Sigmoid colon (tissue), 7 donors: Measurements from ENCODE around the gene ST6GALNAC3. TPM values are rescaled to one million over a fixed set of nuclear protein-coding genes. Genes with fewer than 3 reads are reported as not detected.

Experiments used
- DNase-seq: peaks from one replicate; pipeline ENCODE4 v3.0.0-alpha.2; 2019
- H3K27ac ChIP-seq, 4 donors: fragments of 200-600 bp; sonication (generic); one replicate each; pipeline ENCODE4 v1.5.1; 2016 to 2019; ENCODE audit warnings: mild to moderate bottlenecking in 1 of 4
- H3K27me3 ChIP-seq, 3 donors: fragments of 200-600 bp; sonication (generic); one replicate each; pipeline ENCODE4 v1.5.1; 2019; ENCODE audit warnings: mild to moderate bottlenecking in 1 of 3
- H3K36me3 ChIP-seq, 4 donors: fragments of 200-600 bp; sonication (generic); one replicate each; pipeline ENCODE4 v1.5.1; 2016 to 2019
- H3K4me1 ChIP-seq, 4 donors: fragments of 200-600 bp; sonication (generic); one replicate each; pipeline ENCODE4 v1.5.1; 2017 to 2019
- H3K4me3 ChIP-seq, 4 donors: fragments of 200-600 bp; sonication (generic); one replicate each; pipeline ENCODE4 v1.5.1; 2017 to 2019; ENCODE audit warnings: mild to moderate bottlenecking in 2 of 4, moderate library complexity in 1 of 4
- H3K9me3 ChIP-seq, 4 donors: fragments of 200-600 bp in 3 of 4; sonication (generic) in 3 of 4; one replicate each; pipeline versions ENCODE4 v1.5.1 to v1.6.1; 2013 to 2019
- CTCF ChIP-seq, 4 experiments: fragments of 450-650 bp in 3 of 4; fragments of 200-600 bp in 1 of 4; IDR thresholded peaks; one replicate each; pipeline ENCODE4 v1.5.1; 2016 to 2019; ENCODE audit warnings: antibody characterized with exemption in 4 of 4, mild to moderate bottlenecking in 3 of 4, moderate library complexity in 2 of 4
- EP300 ChIP-seq, 4 donors: sonication (generic); formaldehyde crosslinking; IDR thresholded peaks; one replicate each; pipeline ENCODE4 v1.6.1; 2017; ENCODE audit warnings: antibody characterized with exemption in 4 of 4
- POLR2A ChIP-seq, 2 donors: fragments of 450-650 bp; IDR thresholded peaks; one replicate each; pipeline ENCODE4 v1.6.1; 2016; ENCODE audit warnings: antibody characterized with exemption in 2 of 2, mild to moderate bottlenecking in 2 of 2, moderate library complexity in 2 of 2
- POLR2AphosphoS5 ChIP-seq, 4 donors: sonication (generic); formaldehyde crosslinking; IDR thresholded peaks; one replicate each; pipeline ENCODE4 v1.6.1; 2017; ENCODE audit warnings: antibody characterized with exemption in 4 of 4
- WGBS, 2 donors: extraction: QIAGEN DNeasy Blood & Tissue Kit; methylation state at CpG; one replicate each; pipeline ENCODE4 v1.1.7; 2013; 5-methylcytosine and 5-hydroxymethylcytosine counted together
- intact Hi-C: fragments of 100-400 bp; cut with DNase I; formaldehyde crosslinking; loops from one replicate; pipeline ENCODE4 v1.15.1; 2023
- polyA plus RNA-seq, 3 donors: library from polyadenylated mRNA; stranded (reverse); fragments of 200-250 nt; gene quantifications; one replicate each; pipeline ENCODE4 v1.2.3, GENCODE V29; 2013
- total RNA-seq, 4 donors: library from RNA; depleted of rRNA; stranded (reverse); fragments of >200 nt; gene quantifications; one replicate each; pipeline ENCODE4 v1.1.0, GENCODE V29; 2016
- donor health status: healthy with polysubstance abuse.
- donor health status: Bipolar disorder and iron deficiency.
- donor health status: healthy.

ST6GALNAC3 gene
- total and polyA plus RNA-seq, 7 donors, result 1.6 to 7.5 (median 2.5) TPM

GRCh38 chr1:76591963-76592362, 517.4 kb downstream of the ST6GALNAC3 start:
- Histone ChIP-seq H3K27ac (no peak overlapping the region), H3K9me3 (peaks cover 0 to 2% (median 0%) of the 10 kb centered on the region in 4 donors), H3K36me3 (no peaks in the 10 kb centered on the region), H3K27me3 (no peaks in the 10 kb centered on the region), H3K4me1 (no peaks in the 10 kb centered on the region), H3K4me3 (no peak overlapping the region)
- intact Hi-C loops, result no loop called here
- whole genome bisulfite sequencing, 2 donors, result 88 to 91% methylated on average over 2 of the region's 2 CpGs
- TF ChIP-seq CTCF (IDR thresholded peaks at IDR 0.05) (no peak), POLR2AphosphoS5 (IDR thresholded peaks at IDR 0.05) (no peak), EP300 (IDR thresholded peaks at IDR 0.05) (no peak), POLR2A (IDR thresholded peaks at IDR 0.05) (no peak)
- DNase-seq, result no peak

- intact Hi-C loops, result no loop called here
- no peaks in the 10 kb centered on the region for H3K36me3 ChIP-seq
- DNase-seq, result no peak
- no peak overlapping the region for H3K27ac ChIP-seq
- TF ChIP-seq POLR2AphosphoS5 (IDR thresholded peaks at IDR 0.05) (no peak), POLR2A (IDR thresholded peaks at IDR 0.05) (no peak), EP300 (IDR thresholded peaks at IDR 0.05) (no peak)
- H3K4me1 ChIP-seq, result no peaks in the 10 kb centered on the region
- peaks cover 0 to 2% (median 0%) of the 10 kb centered on the region in 4 donors for H3K9me3 ChIP-seq
- no peaks in the 10 kb centered on the region for H3K27me3 ChIP-seq
- no peak overlapping the region for H3K4me3 ChIP-seq
Observed at GRCh38 chr1:76593141-76593540, 518.6 kb downstream of the ST6GALNAC3 start.

DNA sequence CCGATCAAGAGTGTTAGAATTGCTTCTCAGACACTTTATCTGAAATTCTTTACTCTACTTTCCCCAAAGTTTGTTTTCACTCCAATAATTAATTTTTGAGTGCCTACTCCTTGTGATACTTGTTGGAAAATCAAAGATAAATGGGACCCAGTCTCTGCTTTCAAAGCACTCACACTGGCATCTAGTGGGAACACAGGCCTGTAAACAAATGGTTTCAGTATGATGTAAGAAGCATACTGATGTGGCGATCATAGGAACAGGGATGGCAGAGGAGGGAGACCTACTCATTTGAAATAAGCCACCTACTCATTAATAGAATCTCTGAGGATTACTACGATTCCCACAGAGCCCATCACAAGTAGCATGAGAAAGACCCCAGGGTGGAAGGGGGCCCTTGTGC, 519.1 kb downstream of the ST6GALNAC3 start:
- H3K4me3 ChIP-seq, result no peak overlapping the region
- WGBS, 2 donors, result 89 to 92% methylated on average over 3 of the region's 3 CpGs
- H3K36me3 ChIP-seq, result no peaks in the 10 kb centered on the region
- peaks cover 0 to 2% (median 0%) of the 10 kb centered on the region in 4 donors for H3K9me3 ChIP-seq
- H3K4me1 ChIP-seq, result no peaks in the 10 kb centered on the region
- no peak overlapping the region for H3K27ac ChIP-seq
- intact Hi-C loops, result no loop called here
- no peaks in the 10 kb centered on the region for H3K27me3 ChIP-seq
- no peak for TF ChIP-seq POLR2A (IDR thresholded peaks at IDR 0.05)
- TF ChIP-seq CTCF (IDR thresholded peaks at IDR 0.05), result no peak
- no peak for TF ChIP-seq EP300 (IDR thresholded peaks at IDR 0.05)
- no peak for TF ChIP-seq POLR2AphosphoS5 (IDR thresholded peaks at IDR 0.05)
- DNase-seq, result no peak

DNA sequence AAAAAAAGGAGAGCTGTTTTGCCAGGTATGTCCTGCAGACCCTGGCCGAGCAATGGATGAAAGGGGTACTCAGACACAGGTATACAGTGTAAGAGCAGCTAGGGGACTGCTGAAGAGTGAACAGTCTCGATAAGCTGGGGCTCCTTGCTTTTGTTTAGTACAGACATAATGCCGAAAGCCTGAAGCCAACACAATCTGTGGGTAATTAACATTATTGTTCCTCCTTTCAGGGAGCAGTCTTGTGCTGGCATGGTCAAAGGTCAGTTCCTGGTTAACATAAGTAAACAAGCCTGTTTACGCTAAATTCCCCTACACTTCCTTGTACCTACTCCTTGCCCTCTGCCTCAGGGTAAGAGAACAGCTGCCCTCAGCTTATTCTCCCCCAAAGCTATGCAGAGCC, 520.5 kb downstream of the ST6GALNAC3 start:
- no peak overlapping the region for H3K27ac ChIP-seq
- H3K4me1 ChIP-seq, result no peaks in the 10 kb centered on the region
- H3K27me3 ChIP-seq, result no peaks in the 10 kb centered on the region
- intact Hi-C loops, result no loop called here
- TF ChIP-seq CTCF (IDR thresholded peaks at IDR 0.05), result no peak
- no peak for TF ChIP-seq POLR2A (IDR thresholded peaks at IDR 0.05)
- no peak for TF ChIP-seq POLR2AphosphoS5 (IDR thresholded peaks at IDR 0.05)
- no peak for TF ChIP-seq EP300 (IDR thresholded peaks at IDR 0.05)
- H3K4me3 ChIP-seq, result no peak overlapping the region
- H3K9me3 ChIP-seq, result peaks cover 0 to 2% (median 0%) of the 10 kb centered on the region in 4 donors
- DNase-seq, result no peak
- WGBS, 2 donors, result 14 to 66% methylated on average over 4 of the region's 4 CpGs
- no peaks in the 10 kb centered on the region for H3K36me3 ChIP-seq

DNA sequence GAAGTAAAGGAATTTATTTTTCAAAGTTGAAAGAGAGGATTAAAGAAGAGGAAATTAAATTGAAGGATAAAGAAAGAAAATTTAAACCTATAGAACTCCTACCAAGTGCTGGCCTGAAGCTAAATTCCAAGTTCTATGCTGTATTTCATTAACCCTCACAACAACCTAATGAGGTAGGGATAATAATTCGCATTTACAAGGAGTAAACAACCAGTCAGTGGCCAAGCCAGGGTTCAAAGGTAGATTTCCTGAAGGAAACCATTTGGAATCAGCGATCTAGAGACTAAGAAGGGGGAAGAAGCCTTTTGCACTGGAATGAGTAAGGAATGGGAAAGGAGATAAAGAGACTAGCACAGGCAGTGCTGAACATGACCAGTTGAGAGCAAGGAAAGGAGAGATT, 526.9 kb downstream of the ST6GALNAC3 start:
- Histone ChIP-seq H3K9me3 (no peaks in the 10 kb centered on the region), H3K4me3 (no peak overlapping the region), H3K27me3 (no peaks in the 10 kb centered on the region), H3K4me1 (no peaks in the 10 kb centered on the region), H3K36me3 (no peaks in the 10 kb centered on the region), H3K27ac (no peak overlapping the region)
- TF ChIP-seq EP300 (IDR thresholded peaks at IDR 0.05) (no peak), POLR2A (IDR thresholded peaks at IDR 0.05) (no peak), CTCF (IDR thresholded peaks at IDR 0.05) (no peak), POLR2AphosphoS5 (IDR thresholded peaks at IDR 0.05) (no peak)
- WGBS, 2 donors, result 67 to 74% methylated on average over 2 of the region's 2 CpGs
- intact Hi-C loops, result no loop called here
- no peak for DNase-seq
